HG03432 (cell line): ENCODE data around the gene BASP1.
"Not testable (repeated sequence)": the region's sequence is repeated elsewhere in the genome, so short reads cannot be mapped to it uniquely, and the experiment has no call there.

Experiments used
- ATAC-seq: cut with Tn5 transposase; IDR thresholded peaks from one replicate; pipeline ENCODE4 v1.9.1; 2021; ENCODE audit warnings: mild to moderate bottlenecking, moderate library complexity; ENCODE audit not compliant: unreplicated experiment

Gene BASP1

DNA sequence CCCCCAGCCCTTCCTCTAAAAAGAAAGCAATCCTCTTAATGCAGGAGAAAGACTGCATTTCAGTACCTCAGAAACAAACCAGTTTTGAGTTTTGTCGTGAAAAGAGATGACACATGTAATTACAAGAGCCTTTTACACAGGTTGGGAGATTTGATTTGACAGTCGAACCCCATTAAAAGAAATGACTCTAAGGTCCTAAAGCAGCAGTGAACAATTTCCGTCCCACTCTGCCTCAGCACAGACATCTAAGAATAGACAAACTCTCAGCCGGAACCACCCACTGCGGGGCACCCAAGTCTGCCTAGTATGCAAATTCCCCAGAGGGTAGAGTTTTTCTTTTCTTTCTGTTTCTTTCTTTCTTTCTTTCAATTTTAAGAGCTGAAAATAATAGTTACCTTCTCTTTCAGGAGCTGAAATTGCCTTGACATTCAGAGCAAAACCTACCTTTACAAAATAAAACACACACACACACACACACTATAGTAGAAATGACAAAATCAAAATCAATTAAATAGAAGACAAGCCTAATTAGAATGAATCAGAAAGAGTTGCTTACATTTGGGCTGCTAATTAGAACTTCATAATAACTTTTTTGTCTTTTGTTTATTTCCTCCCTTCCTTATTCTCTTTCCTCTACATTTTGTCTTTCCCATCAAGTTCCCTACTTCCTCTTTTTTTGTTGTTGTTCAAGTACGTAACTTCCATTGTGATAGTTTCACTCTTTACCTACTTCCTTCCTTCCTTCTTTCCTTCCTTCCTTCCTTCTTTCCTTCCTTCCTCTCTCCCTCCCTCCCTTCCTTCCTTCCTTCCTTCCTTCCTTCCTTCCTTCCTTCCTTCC is 65.1 kb downstream of the BASP1 start:
- peak; percentile 98 for ATAC-seq

DNA sequence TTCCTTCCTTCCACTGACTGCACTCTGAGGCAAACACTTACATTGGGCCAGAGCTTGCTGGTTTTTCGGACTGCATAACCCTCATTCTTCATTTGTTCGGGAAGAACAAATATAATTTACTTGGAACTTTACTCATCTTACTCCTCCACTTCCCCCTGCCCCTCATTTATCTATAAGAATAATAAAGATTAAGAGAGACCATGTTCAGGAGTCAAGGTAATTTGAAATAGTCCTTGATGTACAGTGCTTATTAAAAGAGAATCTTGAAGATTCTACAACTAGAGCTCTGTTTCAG is 65.6 kb downstream of the BASP1 start:
- ATAC-seq, result no peak

DNA sequence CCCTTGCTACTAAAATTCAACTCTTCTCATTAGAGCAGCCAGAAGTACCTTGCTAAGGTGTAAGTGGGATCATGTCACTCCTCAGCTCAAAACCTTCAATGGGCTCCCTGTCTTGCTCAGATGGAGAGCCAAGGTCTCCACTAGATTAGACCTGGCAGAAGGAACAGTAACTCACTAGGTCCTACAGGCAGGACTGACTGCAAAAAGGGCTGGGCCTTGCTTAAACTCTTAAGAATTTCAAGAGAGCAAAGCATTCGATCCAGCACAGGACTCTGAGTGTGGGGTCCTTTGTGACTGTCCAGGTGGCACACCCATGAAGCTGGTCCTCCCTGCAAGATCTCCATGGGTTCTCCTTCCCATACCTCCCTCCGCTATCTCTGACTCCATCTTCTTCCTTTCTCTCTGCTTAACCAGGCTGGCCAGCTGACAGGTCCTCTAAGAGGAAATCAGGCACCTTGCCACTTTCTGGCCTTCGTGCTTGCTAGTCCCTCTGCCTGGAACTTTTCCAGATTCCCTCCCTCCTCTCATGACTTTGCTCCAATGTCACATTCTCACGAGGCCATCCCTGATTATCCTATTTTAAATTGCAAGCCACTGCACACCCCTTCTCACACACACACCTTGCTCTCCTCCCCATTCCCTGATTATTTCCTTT is 70.2 kb downstream of the BASP1 start:
- ATAC-seq, result no peak

DNA sequence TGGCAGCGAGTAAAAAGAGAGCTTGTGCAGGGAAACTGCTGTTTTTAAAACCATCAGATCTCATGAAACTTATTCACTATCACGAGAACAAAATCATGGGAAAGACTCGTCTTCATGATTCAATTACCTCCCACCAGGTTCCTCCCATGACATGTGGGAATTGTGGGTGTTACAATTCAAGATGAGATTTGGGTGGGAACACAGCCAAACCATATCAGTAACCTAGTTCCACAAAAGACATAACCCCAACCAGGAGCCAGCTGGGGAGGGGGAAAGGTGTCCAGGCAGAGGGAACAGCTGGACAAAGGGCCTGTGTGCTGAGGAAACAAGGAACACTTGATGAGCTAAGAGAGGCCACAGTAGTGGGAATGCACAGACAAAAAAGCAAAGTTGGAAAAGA is 71.1 kb downstream of the BASP1 start:
- no peak for ATAC-seq

DNA sequence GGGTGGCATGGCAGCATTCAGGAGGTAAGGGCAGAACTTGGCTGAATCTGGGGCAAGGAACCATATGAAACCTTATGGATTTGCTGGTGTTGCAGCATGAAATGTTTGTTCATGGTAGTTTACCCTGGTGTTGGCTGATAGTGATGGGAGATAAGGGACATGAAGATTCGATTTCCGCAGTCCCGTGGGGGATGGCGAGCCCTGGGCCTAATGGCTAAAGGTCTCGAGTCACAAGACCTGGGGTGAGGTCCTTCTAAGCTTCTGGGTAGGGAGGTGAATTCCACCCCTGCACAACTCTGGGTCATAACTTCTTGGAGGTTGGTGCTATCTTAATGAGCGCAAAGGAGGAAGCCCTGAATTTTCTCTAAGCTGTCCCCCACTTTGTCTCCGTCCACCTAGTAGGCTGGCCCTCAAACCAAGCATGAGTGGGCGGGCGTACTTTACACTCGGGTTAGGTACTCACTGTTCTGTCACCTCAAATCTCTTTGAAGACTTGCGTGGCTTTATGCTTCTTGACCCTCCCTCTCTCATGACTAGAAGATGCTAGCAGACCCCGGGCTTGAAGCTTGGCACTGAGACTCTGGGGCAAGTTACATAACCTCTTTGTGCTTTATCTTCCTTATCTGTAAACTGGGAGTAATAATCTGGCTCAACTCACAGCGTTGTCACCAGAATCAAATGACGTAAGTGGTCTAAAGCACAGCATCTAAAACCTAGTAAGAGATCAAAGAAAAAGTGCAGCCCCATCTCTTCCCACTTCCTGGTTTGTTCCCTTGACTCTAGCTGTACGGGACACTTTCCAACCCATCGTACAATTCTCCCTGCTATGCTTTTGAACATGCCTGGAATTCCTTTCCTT is 72.5 kb downstream of the BASP1 start:
- ATAC-seq, result no peak

DNA sequence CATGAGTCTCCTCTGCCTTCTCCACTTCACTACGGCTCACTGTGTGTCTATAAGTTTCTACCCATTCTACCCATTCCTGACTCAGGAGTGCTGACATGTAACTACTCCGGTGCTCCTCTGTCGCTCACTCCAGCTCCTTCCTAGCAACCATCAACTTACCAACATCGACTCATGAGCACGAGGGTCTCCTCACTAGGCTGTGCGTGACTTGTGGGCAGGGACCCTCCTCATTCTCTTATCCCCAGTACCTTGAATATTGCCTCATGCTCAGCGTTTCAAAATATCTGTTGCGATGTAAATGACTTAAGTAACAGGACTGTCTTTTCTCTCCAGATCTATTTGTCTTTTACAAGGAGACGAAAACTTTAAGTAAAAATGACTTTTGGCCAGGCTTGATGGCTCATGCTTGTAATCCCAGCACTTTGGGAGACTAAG is 73.1 kb downstream of the BASP1 start:
- ATAC-seq, result no peak

DNA sequence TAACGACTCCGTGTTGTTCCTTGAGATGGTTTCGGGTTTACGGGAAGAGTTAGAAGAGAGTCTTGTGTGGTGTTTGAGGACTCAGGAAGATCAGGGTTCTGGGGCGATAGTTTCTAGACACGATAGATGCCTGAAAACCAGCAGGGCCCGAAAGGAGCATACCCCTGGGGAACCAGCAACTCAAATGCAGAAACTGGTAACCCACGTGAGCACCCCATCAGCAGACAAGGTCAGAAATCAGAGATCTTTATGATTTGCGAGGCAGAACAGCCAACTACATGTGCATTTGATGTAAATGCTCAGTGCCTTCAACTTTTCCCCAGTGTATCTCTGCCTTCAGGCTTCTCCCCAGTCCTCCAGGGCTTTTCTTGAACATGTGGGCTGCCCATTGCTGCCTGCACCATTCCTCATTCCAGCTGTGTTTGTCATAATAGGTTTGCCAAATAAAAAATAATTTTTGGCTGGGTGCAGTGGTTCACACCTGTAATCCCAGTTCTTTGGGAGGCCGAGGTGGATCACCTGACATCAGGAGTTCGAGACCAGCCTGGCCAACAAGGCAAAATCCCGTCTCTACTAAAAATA is 75.1 kb downstream of the BASP1 start:
- ATAC-seq, result no peak

DNA sequence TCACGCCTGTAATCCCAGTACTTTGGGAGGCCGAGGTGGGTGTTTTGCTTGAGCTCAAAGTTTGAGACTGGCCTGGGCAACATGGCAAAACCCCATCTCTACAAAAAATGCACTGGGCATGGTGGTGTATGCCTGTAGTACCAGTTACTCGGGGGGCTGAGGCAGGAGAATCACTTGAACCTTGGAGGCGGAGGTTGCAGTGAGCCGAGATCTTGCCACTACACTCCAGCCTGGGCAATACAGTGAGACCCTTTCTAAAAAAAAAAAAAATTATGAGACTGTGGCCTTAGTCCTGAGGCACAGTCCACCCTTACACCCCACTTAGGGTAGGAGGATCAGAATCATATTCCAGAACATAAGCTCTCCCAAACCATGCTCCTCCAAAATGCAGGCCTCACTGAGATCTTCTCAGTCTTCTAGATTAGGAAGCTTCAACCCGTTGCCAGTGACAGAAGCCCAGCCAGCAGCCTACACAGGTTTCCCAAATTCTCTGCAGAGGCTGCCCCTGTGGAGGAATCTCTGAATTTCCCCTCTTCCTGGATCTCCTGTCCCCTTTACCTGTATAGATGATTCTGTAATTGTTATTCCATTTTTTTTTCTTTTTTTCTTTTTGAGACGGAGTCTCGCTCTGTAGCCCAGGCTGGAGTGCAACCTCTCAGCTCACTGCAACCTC is 77.3 kb downstream of the BASP1 start:
- no peak for ATAC-seq

DNA sequence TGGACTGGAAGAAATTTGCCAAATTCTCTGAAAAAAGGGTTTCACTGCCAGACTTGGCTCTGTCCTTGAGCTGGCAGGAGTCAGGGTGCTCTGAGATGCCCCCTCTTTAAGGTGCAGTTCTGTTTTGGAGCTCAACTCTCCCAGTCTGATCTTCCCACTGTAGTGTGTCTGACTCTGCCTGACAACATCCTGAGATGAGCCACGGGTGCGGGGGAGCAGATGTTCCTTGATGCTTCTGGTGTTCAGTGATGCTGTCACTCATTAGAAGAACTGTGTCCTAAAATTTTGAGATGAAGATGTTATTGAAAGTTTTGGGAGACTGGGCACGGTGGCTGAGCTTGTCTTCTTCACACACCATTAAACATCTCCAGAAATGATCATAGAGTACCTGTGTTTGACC is 78.2 kb downstream of the BASP1 start:
- ATAC-seq, result no peak

DNA sequence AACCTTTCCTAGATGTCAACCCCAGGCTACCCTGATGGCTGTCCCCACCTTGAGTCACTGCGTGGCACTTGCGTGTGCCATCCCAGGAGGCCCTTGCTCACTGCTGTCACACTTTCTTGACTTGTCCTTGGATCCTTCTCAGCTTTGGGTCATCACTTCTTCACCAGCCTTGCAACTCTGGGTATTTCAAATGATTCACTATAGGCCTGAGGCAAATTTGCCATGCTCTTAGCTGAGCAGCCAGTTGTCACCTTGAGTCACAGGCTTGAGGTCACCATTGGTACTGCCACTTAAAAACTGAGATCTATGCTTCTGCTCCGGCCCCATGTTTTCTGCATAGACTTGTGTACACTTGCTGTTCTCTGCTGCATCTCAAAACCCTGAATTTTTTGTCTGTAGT is 84.7 kb downstream of the BASP1 start:
- no peak for ATAC-seq

DNA sequence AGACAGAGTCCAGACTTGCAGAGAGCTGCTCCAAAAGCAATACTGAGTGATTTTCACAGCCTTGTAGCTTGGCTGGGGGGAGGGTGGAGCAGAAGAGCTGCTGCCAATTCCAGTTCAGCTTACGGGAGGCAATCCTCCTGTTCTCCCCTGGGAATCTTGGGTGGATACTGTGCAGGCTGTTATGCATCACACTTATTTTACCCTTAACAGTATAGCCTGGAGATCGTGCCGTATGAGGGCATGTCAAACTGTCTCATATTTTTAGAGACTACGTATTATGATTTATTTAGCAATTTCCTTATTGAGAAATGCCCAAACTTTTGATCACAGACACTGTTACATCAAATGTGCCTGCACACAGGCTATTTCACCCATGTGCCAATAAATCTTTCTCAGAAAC is 85.2 kb downstream of the BASP1 start:
- ATAC-seq, result no peak

DNA sequence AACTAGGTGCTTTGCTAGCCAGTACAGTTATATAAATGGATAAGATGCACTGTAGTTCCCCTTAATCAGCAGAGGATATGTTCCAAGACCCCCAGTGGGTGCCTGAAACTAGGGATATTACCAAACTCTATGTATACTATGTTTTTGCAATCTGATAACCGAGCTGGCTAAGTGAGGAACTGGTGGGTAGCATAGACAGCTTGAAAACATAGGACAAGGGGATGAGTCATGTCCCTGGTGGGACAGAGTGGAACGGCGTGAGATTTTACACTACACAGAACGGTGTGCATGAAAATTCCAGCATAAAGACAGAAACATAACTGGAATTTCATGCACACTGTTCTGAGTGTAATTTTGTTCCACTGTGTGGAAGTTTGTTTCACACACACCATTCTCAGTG is 86.9 kb downstream of the BASP1 start:
- ATAC-seq, result no peak

DNA sequence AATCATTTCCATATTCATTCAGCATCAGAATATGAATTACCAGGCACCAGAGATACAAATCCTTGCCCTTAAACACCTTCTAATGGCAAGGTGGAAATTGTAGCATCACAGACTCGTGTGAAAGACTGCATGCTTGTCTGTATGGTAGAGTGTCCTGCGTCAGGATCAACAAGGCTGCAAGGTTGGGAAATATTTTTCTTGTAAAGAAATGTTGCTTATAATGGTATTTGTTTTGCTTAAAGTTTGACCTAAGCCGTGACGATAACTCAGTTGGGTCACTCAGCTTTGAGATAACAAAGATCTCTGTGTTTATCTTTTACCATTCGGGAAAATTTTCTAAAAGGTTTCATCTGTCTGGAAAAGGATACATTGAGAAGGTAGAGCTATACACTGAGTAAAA is 87.6 kb downstream of the BASP1 start:
- no peak for ATAC-seq

DNA sequence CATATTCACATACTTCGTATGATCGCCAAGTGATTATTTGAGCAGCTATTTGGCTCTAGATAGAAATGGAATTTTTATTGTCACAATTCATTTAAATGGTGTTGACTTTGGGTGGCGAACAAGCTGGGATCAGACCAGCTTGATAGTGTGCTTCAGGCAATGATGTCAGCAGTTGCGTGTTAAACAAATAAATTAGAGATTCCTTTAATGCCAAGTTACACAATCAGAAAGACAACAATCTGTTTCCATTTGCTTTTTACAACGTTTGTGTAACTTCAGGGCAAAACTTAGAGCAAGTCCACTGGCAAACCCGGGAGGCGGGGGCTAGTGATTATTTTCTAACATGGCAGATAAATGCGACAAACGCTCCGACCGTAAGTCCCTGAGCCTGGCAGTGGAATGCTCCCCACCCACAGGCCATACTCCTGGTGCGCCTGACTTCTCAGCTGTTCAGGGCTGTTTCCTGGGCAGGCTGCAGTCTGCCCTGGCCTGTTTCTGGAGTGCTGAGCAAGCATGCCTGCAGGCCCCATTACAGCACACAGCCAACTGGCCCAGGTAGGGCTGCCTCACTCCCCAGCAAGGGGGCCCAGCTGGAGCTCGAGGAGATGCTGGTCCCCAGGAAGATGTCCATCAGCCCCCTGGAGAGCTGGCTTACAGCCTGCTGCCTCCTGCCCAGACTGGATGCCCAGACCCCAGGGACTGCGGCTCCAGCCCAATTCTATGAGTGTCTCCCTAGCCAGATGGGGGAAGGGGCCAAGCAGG is 88.7 kb downstream of the BASP1 start:
- ATAC-seq, result no peak

DNA sequence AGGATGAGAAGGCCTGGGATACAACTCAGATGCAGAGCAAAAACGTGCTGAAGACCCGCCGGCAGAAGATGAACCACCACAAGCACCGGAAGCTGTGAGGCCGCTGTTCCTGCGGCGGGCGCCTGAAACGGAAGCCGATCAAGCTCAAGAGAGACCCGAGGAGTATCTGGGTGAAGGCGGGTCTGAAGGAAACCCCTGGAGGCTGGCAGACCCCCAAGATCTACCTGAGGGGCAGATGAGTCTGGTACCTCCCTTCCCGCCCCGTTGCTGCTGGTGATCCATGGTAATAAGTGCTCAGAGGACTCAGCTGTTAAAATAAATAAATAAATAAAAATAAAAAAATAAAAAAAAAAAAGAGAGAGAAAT is 89.3 kb downstream of the BASP1 start:
- no peak for ATAC-seq

DNA sequence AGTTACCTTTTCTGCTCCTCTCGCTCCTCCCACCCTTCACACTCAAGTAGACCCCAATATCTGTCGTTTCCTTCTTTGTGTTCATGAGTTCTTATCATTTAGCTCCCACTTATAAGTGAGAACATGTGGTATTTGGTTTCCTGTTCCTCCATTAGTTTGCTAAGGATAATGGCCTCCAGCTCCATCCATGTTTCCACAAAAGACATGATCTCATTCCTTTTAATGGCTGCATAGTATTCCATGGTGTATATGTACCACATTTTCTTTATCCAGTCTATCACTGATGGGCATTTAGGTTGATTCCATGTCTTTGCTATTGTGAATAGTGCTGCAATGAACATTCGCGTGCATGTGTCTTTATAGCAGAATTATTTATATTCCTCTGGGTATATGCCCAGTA is 90.0 kb downstream of the BASP1 start:
- ATAC-seq, result not testable (repeated sequence)

DNA sequence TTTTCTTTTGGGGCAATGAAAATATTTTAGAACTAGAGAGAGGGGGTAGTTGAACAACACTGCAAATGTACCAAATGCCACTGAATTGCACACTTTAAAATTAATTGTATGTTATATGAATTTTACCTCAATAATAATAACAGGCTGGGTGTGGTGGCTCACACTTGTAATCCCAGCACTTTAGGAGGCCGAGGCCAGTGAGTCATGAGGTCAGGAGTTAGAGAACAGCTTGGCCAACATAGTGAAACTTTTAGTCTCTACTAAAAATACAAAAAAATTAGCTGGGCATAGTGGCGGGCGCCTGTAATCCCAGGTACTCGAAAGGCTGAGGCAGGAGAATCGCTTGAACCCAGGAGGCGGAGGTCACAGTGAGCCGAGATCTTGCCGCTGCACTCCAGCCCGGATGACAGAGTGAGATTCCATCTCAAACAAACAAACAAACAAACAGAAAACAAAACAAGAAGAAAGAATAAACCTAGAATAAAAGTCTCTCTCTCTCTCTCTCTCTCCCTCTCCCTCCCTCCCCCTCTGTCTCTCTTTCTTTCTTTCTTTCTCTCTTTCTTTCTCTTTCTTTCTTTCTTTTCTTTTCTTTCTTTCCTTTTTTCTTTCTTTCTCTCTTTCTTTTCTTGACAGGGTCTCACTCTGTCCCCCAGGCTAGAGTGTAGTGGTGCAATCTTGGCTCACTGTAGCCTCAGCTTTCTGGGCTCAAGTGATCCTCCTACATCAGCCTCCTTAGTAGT is 91.1 kb downstream of the BASP1 start:
- no peak for ATAC-seq

DNA sequence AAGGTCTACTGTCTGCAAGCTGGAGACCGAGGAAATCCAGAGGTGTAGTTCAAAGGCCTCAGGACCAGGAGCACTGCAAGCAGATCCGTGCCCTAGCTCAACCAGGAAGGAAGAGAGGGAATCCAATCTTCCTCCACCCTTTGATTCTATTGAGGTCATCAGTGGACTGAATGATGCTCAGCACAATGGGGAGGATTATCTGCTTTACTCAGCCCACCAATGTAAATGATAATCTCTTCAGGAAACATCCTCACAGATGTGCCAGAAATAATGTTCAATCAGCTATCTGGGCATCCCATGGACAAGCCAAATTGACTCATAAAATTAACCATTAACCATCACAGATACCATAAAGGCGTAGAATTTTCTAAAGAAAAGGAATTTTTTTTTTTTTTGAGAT is 92.0 kb downstream of the BASP1 start:
- ATAC-seq, result no peak

DNA sequence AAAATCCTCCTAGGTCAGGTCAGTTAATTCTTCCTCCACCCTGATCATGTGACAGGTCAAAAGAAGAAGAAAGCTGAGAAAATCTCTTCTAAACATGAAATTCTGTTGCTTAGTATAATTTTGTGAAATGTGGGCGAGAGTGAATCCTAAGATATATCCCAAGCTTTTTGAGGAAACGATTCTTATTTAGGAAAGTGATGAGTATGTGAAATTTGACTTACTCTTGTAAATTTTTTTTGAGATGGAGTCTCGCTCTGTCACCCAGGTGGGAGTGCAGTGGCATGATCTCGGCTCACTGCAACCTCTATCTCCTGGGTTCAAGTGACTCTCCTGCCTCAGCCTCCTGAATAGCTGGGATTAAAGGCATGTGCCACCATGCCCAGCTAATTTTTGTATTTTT is 93.1 kb downstream of the BASP1 start:
- ATAC-seq, result not testable (repeated sequence)

DNA sequence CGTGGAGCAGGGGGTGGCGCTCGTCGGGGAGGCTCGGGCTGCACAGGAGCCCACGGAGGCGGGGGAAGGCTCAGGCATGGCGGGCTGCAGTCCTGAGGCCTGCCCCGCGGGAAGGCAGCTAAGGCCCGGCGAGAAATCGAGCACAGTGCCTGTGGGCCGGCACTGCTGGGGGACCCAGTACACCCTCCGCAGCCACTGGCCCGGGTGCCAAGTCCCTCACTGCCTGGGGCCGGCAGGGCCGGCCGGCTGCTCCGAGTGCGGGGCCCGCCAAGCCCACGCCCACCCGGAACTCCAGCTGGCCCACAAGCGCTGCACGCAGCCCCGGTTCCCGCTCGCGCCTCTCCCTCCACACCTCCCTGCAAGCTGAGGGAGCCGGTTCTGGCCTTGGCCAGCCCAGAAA is 94.4 kb downstream of the BASP1 start:
- ATAC-seq, result not testable (repeated sequence)
